HepG2 (cell line): ENCODE data around the gene BOD1. TPM values are rescaled to one million over a fixed set of nuclear protein-coding genes. Genes with fewer than 3 reads are reported as not detected.

Source experiments
- BCL6 ChIP-seq: IDR thresholded peaks from 2 replicates; pipeline ENCODE4 v1.6.1; 2016; ENCODE audit warnings: missing genetic modification reagents, missing compliant biosample characterization
- BRCA1 ChIP-seq: sonication (generic); formaldehyde crosslinking; IDR thresholded peaks from 2 replicates; pipeline ENCODE4 v1.4.0; 2020; ENCODE audit warnings: missing genetic modification reagents
- ELF4 ChIP-seq: sonication (generic); formaldehyde crosslinking; IDR thresholded peaks from 2 replicates; pipeline ENCODE4 v1.5.0; 2020; ENCODE audit warnings: missing genetic modification reagents, mild to moderate bottlenecking, moderate library complexity, borderline replicate concordance
- FOXA3 ChIP-seq: IDR thresholded peaks from 2 replicates; pipeline ENCODE4 v1.6.1; 2016; ENCODE audit warnings: missing genetic modification reagents, missing compliant biosample characterization
- GATAD2A ChIP-seq: IDR thresholded peaks from 2 replicates; pipeline ENCODE4 v1.6.1; 2016
- HNRNPH1 ChIP-seq: fragments of 200-400 bp; formaldehyde crosslinking; optimal IDR thresholded peaks from 2 replicates; pipeline ENCODE3; 2017; ENCODE audit warnings: mild to moderate bottlenecking, low read depth, low read length
- KLF11 ChIP-seq: IDR thresholded peaks from 2 replicates; pipeline ENCODE4 v1.6.1; 2016; ENCODE audit warnings: missing compliant biosample characterization
- MLX ChIP-seq: IDR thresholded peaks from 2 replicates; pipeline ENCODE4 v1.6.1; 2016
- MYPOP ChIP-seq: sonication (generic); formaldehyde crosslinking; IDR thresholded peaks from 2 replicates; pipeline ENCODE4 v1.8.1; 2023; ENCODE audit warnings: mild to moderate bottlenecking, moderate library complexity, missing genetic modification reagents
- NKX3-1 ChIP-seq: sonication (generic); formaldehyde crosslinking; IDR thresholded peaks from 2 replicates; pipeline ENCODE4 v1.5.0; 2020; ENCODE audit warnings: missing genetic modification reagents
- PLRG1 ChIP-seq: fragments of 450-650 bp; conservative IDR thresholded peaks from 2 replicates; pipeline ENCODE4 v1.6.1; 2016
- SMARCC2 ChIP-seq: fragments of 450-650 bp; IDR thresholded peaks from 2 replicates; pipeline ENCODE4 v1.6.1; 2017; ENCODE audit warnings: antibody characterized with exemption, mild to moderate bottlenecking
- STAG1 ChIP-seq: sonication (generic); formaldehyde crosslinking; IDR thresholded peaks from 2 replicates; pipeline ENCODE4 v1.4.0; 2020; ENCODE audit warnings: missing genetic modification reagents
- ZNF253 ChIP-seq: sonication (generic); formaldehyde crosslinking; IDR thresholded peaks from 2 replicates; pipeline ENCODE4 v1.8.0; 2022; ENCODE audit warnings: mild to moderate bottlenecking, missing genetic modification reagents, borderline replicate concordance
- ZNF343 ChIP-seq: sonication (generic); formaldehyde crosslinking; IDR thresholded peaks from 2 replicates; pipeline ENCODE4 v1.4.0; 2020; ENCODE audit warnings: mild to moderate bottlenecking, missing genetic modification reagents
- ZNF382 ChIP-seq: sonication (generic); formaldehyde crosslinking; IDR thresholded peaks from 2 replicates; pipeline ENCODE4 v1.5.0; 2020; ENCODE audit warnings: missing genetic modification reagents, mild to moderate bottlenecking, borderline replicate concordance
- ZNF792 ChIP-seq: IDR thresholded peaks from 2 replicates; pipeline ENCODE4 v1.6.1; 2016
- ZNF878 ChIP-seq: sonication (generic); formaldehyde crosslinking; IDR thresholded peaks from 2 replicates; pipeline ENCODE4 v1.8.1; 2023; ENCODE audit warnings: mild to moderate bottlenecking, missing genetic modification reagents, moderate library complexity
- ZUFSP ChIP-seq: sonication (generic); formaldehyde crosslinking; IDR thresholded peaks from 2 replicates; pipeline ENCODE4 v1.9.0; 2021; ENCODE audit warnings: missing genetic modification reagents, mild to moderate bottlenecking, borderline replicate concordance
- polyA plus RNA-seq, 8 experiments: library from polyadenylated mRNA; depleted of rRNA in 3 of 8; stranded (reverse) in 7 of 8; unstranded in 1 of 8; fragments of >200 nt; fragmentation: Illumina TruSeq in 4 of 8; extraction: Trizol in 4 of 8; gene quantifications; 2 replicates each; pipeline versions ENCODE4 v1.2.1 to v1.2.3, GENCODE V29; 2011 to 2016; ENCODE audit warnings: low read depth in 4 of 8, missing spikeins in 1 of 8, mixed read lengths in 1 of 8; ENCODE audit not compliant: insufficient read depth in 1 of 8
- total RNA-seq, 5 experiments: library from RNA; depleted of rRNA; stranded (reverse); fragments of >200 nt; fragmentation: Illumina TruSeq; extraction: Trizol; gene quantifications; 2 replicates each; pipeline ENCODE4 v1.2.3, GENCODE V29; 2016; ENCODE audit warnings: low read depth in 1 of 5
- TF ChIP-seq, protein P1 (sequence below): sonication (generic); formaldehyde crosslinking; IDR thresholded peaks from 2 replicates; pipeline ENCODE4 v1.9.0; 2021; ENCODE audit warnings: missing genetic modification reagents, borderline replicate concordance
- TF ChIP-seq, protein P2 (sequence below): IDR thresholded peaks from 2 replicates; pipeline ENCODE4 v1.6.1; 2016; ENCODE audit warnings: control low read depth
- TF ChIP-seq, protein P3 (sequence below): fragments of 450-650 bp; IDR thresholded peaks from 2 replicates; pipeline ENCODE4 v1.6.1; 2017
- TF ChIP-seq, protein P4 (sequence below): IDR thresholded peaks from 2 replicates; pipeline ENCODE4 v1.6.1; 2016

BOD1 gene
- total and polyA plus RNA-seq, 2 of the 13 experiments (the other 11 are each of a cell fraction or from before 2014, with no cell fraction given) = 81.5 to 103 TPM

DNA sequence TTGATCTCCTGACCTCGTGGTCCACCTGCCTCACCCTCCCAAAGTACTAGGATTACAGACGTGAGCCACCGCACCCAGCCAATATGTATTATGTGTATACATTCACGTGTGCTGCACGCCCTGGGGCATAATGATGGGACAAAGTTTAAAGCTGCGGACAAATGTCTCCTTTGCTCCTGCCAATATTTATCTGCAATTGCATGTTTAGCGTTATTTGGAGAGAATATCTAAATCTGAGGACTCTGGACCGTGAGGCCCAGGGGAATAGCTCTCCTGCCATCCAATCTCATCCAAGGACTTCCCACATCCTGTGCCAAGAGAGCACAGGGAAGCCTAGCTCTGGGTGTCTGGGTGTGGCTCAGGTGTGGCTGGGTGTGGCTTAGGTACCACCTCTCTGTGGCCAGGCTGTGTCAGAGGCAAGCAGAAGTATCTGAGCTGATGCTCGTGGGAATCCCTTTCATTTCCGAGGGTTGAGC lies 6.9 kb upstream of the BOD1 start (continued):
- TF ChIP-seq ZUFSP (CRISPR knock-in tag) (no peak), FOXA3 (CRISPR knock-in tag) (peak; percentile 79), BRCA1 (CRISPR knock-in tag) (no peak), NKX3-1 (CRISPR knock-in tag) (no peak), HNRNPH1 (no peak), PLRG1 (no peak), ZNF878 (CRISPR knock-in tag) (0 out of 2 replicates have a peak, but pooled peaks have one; percentile 16), ZNF382 (CRISPR knock-in tag) (no peak), KLF11 (no peak), SMARCC2 (no peak), MYPOP (CRISPR knock-in tag) (peak; percentile 48; the same call in 1 of the 2 replicates), STAG1 (peak; percentile 24; the same call in 1 of the 2 replicates), GATAD2A (peak; percentile 91), ZNF792 (CRISPR knock-in tag) (no peak), BCL6 (CRISPR knock-in tag) (peak; percentile 60), ELF4 (CRISPR knock-in tag) (no peak), ZNF343 (CRISPR knock-in tag) (no peak), ZNF253 (CRISPR knock-in tag) (no peak), MLX (CRISPR knock-in tag) (peak; percentile 97)
- TF ChIP-seq, protein P1, sequence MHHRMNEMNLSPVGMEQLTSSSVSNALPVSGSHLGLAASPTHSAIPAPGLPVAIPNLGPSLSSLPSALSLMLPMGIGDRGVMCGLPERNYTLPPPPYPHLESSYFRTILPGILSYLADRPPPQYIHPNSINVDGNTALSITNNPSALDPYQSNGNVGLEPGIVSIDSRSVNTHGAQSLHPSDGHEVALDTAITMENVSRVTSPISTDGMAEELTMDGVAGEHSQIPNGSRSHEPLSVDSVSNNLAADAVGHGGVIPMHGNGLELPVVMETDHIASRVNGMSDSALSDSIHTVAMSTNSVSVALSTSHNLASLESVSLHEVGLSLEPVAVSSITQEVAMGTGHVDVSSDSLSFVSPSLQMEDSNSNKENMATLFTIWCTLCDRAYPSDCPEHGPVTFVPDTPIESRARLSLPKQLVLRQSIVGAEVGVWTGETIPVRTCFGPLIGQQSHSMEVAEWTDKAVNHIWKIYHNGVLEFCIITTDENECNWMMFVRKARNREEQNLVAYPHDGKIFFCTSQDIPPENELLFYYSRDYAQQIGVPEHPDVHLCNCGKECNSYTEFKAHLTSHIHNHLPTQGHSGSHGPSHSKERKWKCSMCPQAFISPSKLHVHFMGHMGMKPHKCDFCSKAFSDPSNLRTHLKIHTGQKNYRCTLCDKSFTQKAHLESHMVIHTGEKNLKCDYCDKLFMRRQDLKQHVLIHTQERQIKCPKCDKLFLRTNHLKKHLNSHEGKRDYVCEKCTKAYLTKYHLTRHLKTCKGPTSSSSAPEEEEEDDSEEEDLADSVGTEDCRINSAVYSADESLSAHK (CRISPR knock-in tag) = no peak
- TF ChIP-seq, protein P2, sequence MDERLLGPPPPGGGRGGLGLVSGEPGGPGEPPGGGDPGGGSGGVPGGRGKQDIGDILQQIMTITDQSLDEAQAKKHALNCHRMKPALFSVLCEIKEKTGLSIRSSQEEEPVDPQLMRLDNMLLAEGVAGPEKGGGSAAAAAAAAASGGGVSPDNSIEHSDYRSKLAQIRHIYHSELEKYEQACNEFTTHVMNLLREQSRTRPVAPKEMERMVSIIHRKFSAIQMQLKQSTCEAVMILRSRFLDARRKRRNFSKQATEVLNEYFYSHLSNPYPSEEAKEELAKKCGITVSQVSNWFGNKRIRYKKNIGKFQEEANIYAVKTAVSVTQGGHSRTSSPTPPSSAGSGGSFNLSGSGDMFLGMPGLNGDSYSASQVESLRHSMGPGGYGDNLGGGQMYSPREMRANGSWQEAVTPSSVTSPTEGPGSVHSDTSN (CRISPR knock-in tag) = no peak
- TF ChIP-seq, protein P3, sequence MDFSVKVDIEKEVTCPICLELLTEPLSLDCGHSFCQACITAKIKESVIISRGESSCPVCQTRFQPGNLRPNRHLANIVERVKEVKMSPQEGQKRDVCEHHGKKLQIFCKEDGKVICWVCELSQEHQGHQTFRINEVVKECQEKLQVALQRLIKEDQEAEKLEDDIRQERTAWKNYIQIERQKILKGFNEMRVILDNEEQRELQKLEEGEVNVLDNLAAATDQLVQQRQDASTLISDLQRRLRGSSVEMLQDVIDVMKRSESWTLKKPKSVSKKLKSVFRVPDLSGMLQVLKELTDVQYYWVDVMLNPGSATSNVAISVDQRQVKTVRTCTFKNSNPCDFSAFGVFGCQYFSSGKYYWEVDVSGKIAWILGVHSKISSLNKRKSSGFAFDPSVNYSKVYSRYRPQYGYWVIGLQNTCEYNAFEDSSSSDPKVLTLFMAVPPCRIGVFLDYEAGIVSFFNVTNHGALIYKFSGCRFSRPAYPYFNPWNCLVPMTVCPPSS = no peak
- TF ChIP-seq, protein P4, sequence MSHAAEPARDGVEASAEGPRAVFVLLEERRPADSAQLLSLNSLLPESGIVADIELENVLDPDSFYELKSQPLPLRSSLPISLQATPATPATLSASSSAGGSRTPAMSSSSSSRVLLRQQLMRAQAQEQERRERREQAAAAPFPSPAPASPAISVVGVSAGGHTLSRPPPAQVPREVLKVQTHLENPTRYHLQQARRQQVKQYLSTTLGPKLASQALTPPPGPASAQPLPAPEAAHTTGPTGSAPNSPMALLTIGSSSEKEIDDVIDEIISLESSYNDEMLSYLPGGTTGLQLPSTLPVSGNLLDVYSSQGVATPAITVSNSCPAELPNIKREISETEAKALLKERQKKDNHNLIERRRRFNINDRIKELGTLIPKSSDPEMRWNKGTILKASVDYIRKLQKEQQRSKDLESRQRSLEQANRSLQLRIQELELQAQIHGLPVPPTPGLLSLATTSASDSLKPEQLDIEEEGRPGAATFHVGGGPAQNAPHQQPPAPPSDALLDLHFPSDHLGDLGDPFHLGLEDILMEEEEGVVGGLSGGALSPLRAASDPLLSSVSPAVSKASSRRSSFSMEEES (CRISPR knock-in tag) = 0 out of 2 replicates have a peak, but pooled peaks have one; percentile 33
